K562 (cell line): Measurements from ENCODE around the gene STAM2.

Experiments
- CBFB ChIP-seq: sonication (generic); formaldehyde crosslinking; IDR thresholded peaks from 2 replicates; pipeline ENCODE4 v1.4.0; 2020; ENCODE audit warnings: mild to moderate bottlenecking, missing genetic modification reagents
- CREBBP ChIP-seq: IDR thresholded peaks from one replicate; pipeline ENCODE4 v1.6.1; 2012; ENCODE audit warnings: low read depth, mild to moderate bottlenecking, control low read depth, inconsistent platforms, low read length
- CTCF ChIP-seq, 3 experiments: IDR thresholded peaks in 2 of 3; conservative IDR thresholded peaks in 1 of 3; 2 replicates each; pipeline ENCODE4 v1.5.1; 2011 to 2012; ENCODE audit warnings: low read length in 3 of 3, mild to moderate bottlenecking in 3 of 3, control low read depth in 2 of 3, improper control_type of control experiment in 1 of 3, inconsistent platforms in 1 of 3, low read depth in 1 of 3, mixed read lengths in 1 of 3, moderate library complexity in 1 of 3; ENCODE audit not compliant: insufficient read depth in 2 of 3
- DIDO1 ChIP-seq: fragments of 450-650 bp; IDR thresholded peaks from 2 replicates; pipeline ENCODE4 v1.6.1; 2016; ENCODE audit warnings: low read depth, missing biosample characterization, missing genetic modification characterization
- SP2 ChIP-seq: IDR thresholded peaks from 2 replicates; pipeline ENCODE4 v1.6.1; 2011; ENCODE audit warnings: mild to moderate bottlenecking, low read depth, low read length, moderate library complexity; ENCODE audit not compliant: poor library complexity, severe bottlenecking; ENCODE audit errors: extremely low read depth
- TAF9B ChIP-seq: fragments of 450-650 bp; IDR thresholded peaks from 2 replicates; pipeline ENCODE4 v1.6.1; 2018; ENCODE audit warnings: mild to moderate bottlenecking; ENCODE audit not compliant: partially characterized antibody
- ZNF217 ChIP-seq: sonication (generic); formaldehyde crosslinking; IDR thresholded peaks from 2 replicates; pipeline ENCODE4 v1.8.0; 2022; ENCODE audit warnings: mild to moderate bottlenecking, missing genetic modification reagents

- no peak; the same call in 1 of the 2 replicates for TF ChIP-seq CBFB (CRISPR knock-in tag)
- peak; percentile 91 to 98 (median 97) for TF ChIP-seq CTCF (IDR thresholded peaks at IDR 0.05 in 2 of 3, conservative IDR thresholded peaks at IDR 0.05 in 1 of 3; ENCODE audit: insufficient read depth in 2 of 3, low read depth in 1 of 3, low read length in 3 of 3)
- no peak for TF ChIP-seq ZNF217 (CRISPR knock-in tag)
- no peak for TF ChIP-seq CREBBP
- TF ChIP-seq SP2 = no peak
- TF ChIP-seq TAF9B = peak; percentile 92
- TF ChIP-seq DIDO1 (tag) = peak; percentile 89
Observed at GRCh38 chr2:152175368-152176112, at the start of gene STAM2.
